Left lung (tissue), 10 donors: ENCODE results near the gene EML6. TPM values are rescaled to one million over a fixed set of nuclear protein-coding genes. Genes with fewer than 3 reads are reported as not detected.

Experiments used
- ATAC-seq: fragments of 200-7000 bp; cut with Tn5 transposase; one replicate; pipeline ENCODE4 v1.9.1; 2020; ENCODE audit warnings: moderate library complexity
- DNase-seq, 4 donors: peaks; one replicate each; pipeline ENCODE4 v3.0.0-alpha.2; 2013 to 2020
- H3K27ac ChIP-seq, 2 donors: fragments of 200-600 bp; sonication (generic) in 1 of 2; one replicate each; pipeline versions ENCODE4 v1.5.0 to v1.8.0; 2020 to 2021
- H3K27me3 ChIP-seq, 2 donors: fragments of 200-600 bp; sonication (generic) in 1 of 2; one replicate each; pipeline versions ENCODE4 v1.5.0 to v1.8.0; 2020 to 2021
- H3K36me3 ChIP-seq, 2 donors: fragments of 200-600 bp; sonication (generic) in 1 of 2; one replicate each; pipeline versions ENCODE4 v1.5.0 to v1.8.0; 2020 to 2021
- H3K4me1 ChIP-seq, 2 donors: fragments of 200-600 bp; one replicate each; pipeline ENCODE4 v1.8.0; 2021
- H3K4me3 ChIP-seq, 2 donors: fragments of 200-600 bp; sonication (generic) in 1 of 2; one replicate each; pipeline versions ENCODE4 v1.5.0 to v1.8.0; 2020 to 2021; ENCODE audit warnings: mild to moderate bottlenecking in 1 of 2
- H3K9me3 ChIP-seq, 2 donors: fragments of 200-600 bp; sonication (generic) in 1 of 2; one replicate each; pipeline versions ENCODE4 v1.5.0 to v1.8.0; 2020 to 2021
- intact Hi-C, 2 donors: fragments of 100-400 bp; cut with DNase I; formaldehyde crosslinking; loops; one replicate each; pipeline versions ENCODE4 v1.11.2 to v1.14.2; 2022
- polyA plus RNA-seq, 6 donors: library from polyadenylated mRNA; unstranded; fragments of 120-200 nt; gene quantifications; one replicate each; pipeline ENCODE4 v1.2.1, GENCODE V29; 2013; ENCODE audit not compliant: insufficient read length in 6 of 6
- total RNA-seq, 2 donors: library from RNA; stranded (reverse); fragmentation: NEBNext Ultra II Directional; extraction: Animal tissue kit (Norgen Biotek cat#: 25700); gene quantifications; one replicate each; pipeline ENCODE4 v1.2.1, GENCODE V29; 2021
- TF ChIP-seq, protein P1 (sequence below), 2 donors: fragments of 200-600 bp; sonication (generic) in 1 of 2; IDR thresholded peaks; one replicate each; pipeline versions ENCODE4 v1.5.0 to v1.8.0; 2021; ENCODE audit warnings: antibody characterized with exemption in 2 of 2
- donor health status: DM: no; HTN: yes; CAD: no.
- donor health status: DM: no; HTN: no; CAD: no.

EML6 gene
- total and polyA plus RNA-seq, 8 donors = 0.73 to 2.2 (median 1.3) TPM

- TF ChIP-seq, protein P1, sequence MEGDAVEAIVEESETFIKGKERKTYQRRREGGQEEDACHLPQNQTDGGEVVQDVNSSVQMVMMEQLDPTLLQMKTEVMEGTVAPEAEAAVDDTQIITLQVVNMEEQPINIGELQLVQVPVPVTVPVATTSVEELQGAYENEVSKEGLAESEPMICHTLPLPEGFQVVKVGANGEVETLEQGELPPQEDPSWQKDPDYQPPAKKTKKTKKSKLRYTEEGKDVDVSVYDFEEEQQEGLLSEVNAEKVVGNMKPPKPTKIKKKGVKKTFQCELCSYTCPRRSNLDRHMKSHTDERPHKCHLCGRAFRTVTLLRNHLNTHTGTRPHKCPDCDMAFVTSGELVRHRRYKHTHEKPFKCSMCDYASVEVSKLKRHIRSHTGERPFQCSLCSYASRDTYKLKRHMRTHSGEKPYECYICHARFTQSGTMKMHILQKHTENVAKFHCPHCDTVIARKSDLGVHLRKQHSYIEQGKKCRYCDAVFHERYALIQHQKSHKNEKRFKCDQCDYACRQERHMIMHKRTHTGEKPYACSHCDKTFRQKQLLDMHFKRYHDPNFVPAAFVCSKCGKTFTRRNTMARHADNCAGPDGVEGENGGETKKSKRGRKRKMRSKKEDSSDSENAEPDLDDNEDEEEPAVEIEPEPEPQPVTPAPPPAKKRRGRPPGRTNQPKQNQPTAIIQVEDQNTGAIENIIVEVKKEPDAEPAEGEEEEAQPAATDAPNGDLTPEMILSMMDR (IDR thresholded peaks at IDR 0.05) = no peak
- H3K36me3 ChIP-seq = no peaks in the 10 kb centered on the region
- intact Hi-C loops = loop anchor here in 1 of 2 donors (10.0 kb wide), 1 partner anchor 145 kb away; no protein-coding TSS in a partner anchor
- H3K4me1 ChIP-seq = peaks cover 6 to 93% of the 10 kb centered on the region in 2 donors
- DNase-seq = no peak
- H3K27ac ChIP-seq = peak overlapping the region in 1 of 2 donors; percentile 74
- no peaks in the 10 kb centered on the region for H3K9me3 ChIP-seq
- ATAC-seq = no peak
- no peaks in the 10 kb centered on the region for H3K27me3 ChIP-seq
- no peak overlapping the region for H3K4me3 ChIP-seq
Measured at GRCh38 chr2:55019526-55020258, 296.2 kb downstream of the EML6 start.
